Ovary (tissue), 9 donors: ENCODE results near the gene KIF16B. TPM values are rescaled to one million over a fixed set of nuclear protein-coding genes. Genes with fewer than 3 reads are reported as not detected.

Experiments used
- DNase-seq, 5 donors: peaks; one replicate each; pipeline ENCODE4 v3.0.0-alpha.2; 2019 to 2020
- H3K27ac ChIP-seq, 2 donors: fragments of 200-600 bp; one replicate each; pipeline versions ENCODE4 v1.5.1 to v1.8.0; 2019 to 2022
- H3K27me3 ChIP-seq: fragments of 200-600 bp; one replicate; pipeline ENCODE4 v1.8.0; 2022
- H3K36me3 ChIP-seq: fragments of 200-600 bp; sonication (generic); one replicate; pipeline ENCODE4 v1.5.1; 2019
- H3K4me1 ChIP-seq: one replicate; pipeline ENCODE4 v1.8.1; 2013; ENCODE audit warnings: mild to moderate bottlenecking, moderate library complexity; ENCODE audit not compliant: insufficient read depth
- H3K4me3 ChIP-seq: fragments of 200-600 bp; sonication (generic); one replicate; pipeline ENCODE4 v1.5.1; 2017
- H3K9me3 ChIP-seq, 2 donors: fragments of 200-600 bp in 1 of 2; sonication (generic) in 1 of 2; one replicate each; pipeline versions ENCODE4 v1.5.1 to v1.8.1; 2013 to 2019; ENCODE audit warnings: mild to moderate bottlenecking in 1 of 2, moderate library complexity in 1 of 2
- EP300 ChIP-seq: sonication (generic); formaldehyde crosslinking; IDR thresholded peaks from one replicate; pipeline ENCODE4 v1.6.1; 2017; ENCODE audit warnings: antibody characterized with exemption
- POLR2A ChIP-seq: fragments of 450-650 bp; IDR thresholded peaks from one replicate; pipeline ENCODE4 v1.6.1; 2017; ENCODE audit warnings: antibody characterized with exemption, mild to moderate bottlenecking, moderate library complexity
- WGBS, 3 donors: extraction: QIAGEN DNeasy Blood & Tissue Kit in 1 of 3; methylation state at CpG; one replicate each; pipeline versions ENCODE4 v1.1.5 to v1.1.7; 2013 to 2017; 5-methylcytosine and 5-hydroxymethylcytosine counted together
- intact Hi-C, 4 donors: fragments of 100-400 bp; cut with DNase I; formaldehyde crosslinking; loops; one replicate each; pipeline versions ENCODE4 v1.11.0 to v1.15.1; 2022 to 2023
- polyA plus RNA-seq, 2 donors: library from polyadenylated mRNA; stranded (reverse); fragments of 200-250 nt in 1 of 2; fragments of 350-450 nt in 1 of 2; fragmentation: Illumina TruSeq in 1 of 2; extraction: RNeasy Lipid Tissue Mini Kit (QIAGEN cat#74804) in 1 of 2; gene quantifications; one replicate each; pipeline ENCODE4 v1.2.3, GENCODE V29; 2013 to 2014
- total RNA-seq, 7 donors: library from RNA; depleted of rRNA in 2 of 7; stranded (reverse); fragments of >200 nt in 2 of 7; fragmentation: NEBNext Ultra II Directional in 3 of 7; extraction: Animal tissue kit (Norgen Biotek cat#: 25700) in 3 of 7; gene quantifications; one replicate each; pipeline versions ENCODE4 v1.1.0 to v1.2.4, GENCODE V29; 2016 to 2023
- TF ChIP-seq, protein P1 (sequence below), 3 donors: fragments of 450-650 bp in 2 of 3; fragments of 200-600 bp in 1 of 3; IDR thresholded peaks; one replicate each; pipeline versions ENCODE4 v1.5.1 to v1.8.0; 2016 to 2022; ENCODE audit warnings: antibody characterized with exemption in 3 of 3, mild to moderate bottlenecking in 1 of 3
- donor health status: DM: no; HTN: no; CAD: no; lungs with moderate emphysema.
- donor health status: DM: no; HTN: no; CAD: no.
- donor health status: Bipolar disorder and iron deficiency.
- donor health status: DM: yes; HTN: yes; CAD: no.
- donor health status: DM: no; HTN: no; CAD: no.
- donor health status: DM: yes; HTN: yes; CAD: no.

KIF16B gene
- total and polyA plus RNA-seq, 9 donors: 10.9 to 28.1 (median 20.2) TPM

DNA sequence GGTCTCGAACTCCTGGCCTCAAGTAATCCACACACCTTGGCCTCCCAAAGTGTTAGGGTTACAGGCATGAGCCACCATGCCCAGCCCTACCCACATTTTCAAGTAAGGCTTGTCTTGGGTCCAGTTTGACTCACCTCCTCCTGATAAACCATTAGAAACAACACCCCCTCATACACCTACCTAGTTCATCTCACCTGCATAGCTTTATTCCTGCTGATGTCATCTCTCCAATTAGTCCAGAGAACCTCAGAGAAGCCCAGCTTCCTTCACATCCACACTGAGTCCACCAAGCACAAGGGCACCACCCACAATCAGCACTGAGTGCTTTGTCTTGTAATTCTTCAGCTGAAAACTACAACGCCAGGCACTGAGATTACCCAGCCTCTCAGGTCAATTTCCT, 35.3 kb downstream of the KIF16B start:
- Histone ChIP-seq H3K36me3 (no peaks in the 10 kb centered on the region), H3K4me3 (no peak overlapping the region), H3K27me3 (no peaks in the 10 kb centered on the region), H3K9me3 (no peaks in the 10 kb centered on the region), H3K27ac (no peak overlapping the region), H3K4me1 (peaks cover 19% of the 10 kb centered on the region)
- TF ChIP-seq POLR2A: no peak
- TF ChIP-seq EP300: no peak
- TF ChIP-seq, protein P1, sequence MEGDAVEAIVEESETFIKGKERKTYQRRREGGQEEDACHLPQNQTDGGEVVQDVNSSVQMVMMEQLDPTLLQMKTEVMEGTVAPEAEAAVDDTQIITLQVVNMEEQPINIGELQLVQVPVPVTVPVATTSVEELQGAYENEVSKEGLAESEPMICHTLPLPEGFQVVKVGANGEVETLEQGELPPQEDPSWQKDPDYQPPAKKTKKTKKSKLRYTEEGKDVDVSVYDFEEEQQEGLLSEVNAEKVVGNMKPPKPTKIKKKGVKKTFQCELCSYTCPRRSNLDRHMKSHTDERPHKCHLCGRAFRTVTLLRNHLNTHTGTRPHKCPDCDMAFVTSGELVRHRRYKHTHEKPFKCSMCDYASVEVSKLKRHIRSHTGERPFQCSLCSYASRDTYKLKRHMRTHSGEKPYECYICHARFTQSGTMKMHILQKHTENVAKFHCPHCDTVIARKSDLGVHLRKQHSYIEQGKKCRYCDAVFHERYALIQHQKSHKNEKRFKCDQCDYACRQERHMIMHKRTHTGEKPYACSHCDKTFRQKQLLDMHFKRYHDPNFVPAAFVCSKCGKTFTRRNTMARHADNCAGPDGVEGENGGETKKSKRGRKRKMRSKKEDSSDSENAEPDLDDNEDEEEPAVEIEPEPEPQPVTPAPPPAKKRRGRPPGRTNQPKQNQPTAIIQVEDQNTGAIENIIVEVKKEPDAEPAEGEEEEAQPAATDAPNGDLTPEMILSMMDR (IDR thresholded peaks at IDR 0.05): no peak
- WGBS, 3 donors: 98 to 100% (median 98%) methylated on average over 2 of the region's 2 CpGs
- intact Hi-C loops: no loop called here
- no peak for DNase-seq

DNA sequence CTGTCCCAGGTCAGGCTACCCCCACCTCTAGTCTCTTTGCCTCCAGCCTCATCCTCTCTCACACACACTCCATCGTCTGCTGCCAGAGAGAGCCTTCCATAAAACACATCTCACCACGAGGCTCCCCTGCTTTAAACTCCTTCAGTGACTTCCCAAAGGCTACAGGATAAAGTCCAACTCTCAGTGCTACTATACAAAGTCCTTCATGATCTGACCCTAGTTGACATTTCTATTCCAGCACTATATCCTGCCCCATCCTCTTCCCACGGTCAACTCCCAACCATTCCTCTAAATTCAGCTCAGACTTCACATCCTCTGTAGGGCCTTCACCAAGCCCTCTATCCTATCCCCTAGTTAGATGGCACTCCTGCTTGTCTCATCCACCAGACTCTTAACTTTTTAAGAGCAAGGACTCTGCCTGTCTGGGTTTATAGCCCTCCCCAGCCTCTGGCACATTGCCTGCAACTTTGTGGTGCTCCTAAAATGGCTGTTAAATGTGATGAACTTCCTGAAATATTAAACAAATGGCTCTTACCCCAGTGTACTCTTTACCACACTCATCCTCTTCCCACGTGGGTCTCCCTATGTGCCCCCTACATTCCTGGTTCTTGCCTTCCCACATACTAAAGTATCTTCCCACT, 36.1 kb downstream of the KIF16B start:
- Histone ChIP-seq H3K4me3 (no peak overlapping the region), H3K9me3 (no peaks in the 10 kb centered on the region), H3K36me3 (no peaks in the 10 kb centered on the region), H3K27me3 (no peaks in the 10 kb centered on the region), H3K4me1 (peaks cover 13% of the 10 kb centered on the region), H3K27ac (no peak overlapping the region)
- no peak for DNase-seq
- WGBS, 3 donors: 80 to 89% (median 80%) methylated on average over 4 of the region's 4 CpGs
- TF ChIP-seq, protein P1 (IDR thresholded peaks at IDR 0.05): no peak
- TF ChIP-seq POLR2A (no peak), EP300 (no peak)
- intact Hi-C loops: no loop called here

DNA sequence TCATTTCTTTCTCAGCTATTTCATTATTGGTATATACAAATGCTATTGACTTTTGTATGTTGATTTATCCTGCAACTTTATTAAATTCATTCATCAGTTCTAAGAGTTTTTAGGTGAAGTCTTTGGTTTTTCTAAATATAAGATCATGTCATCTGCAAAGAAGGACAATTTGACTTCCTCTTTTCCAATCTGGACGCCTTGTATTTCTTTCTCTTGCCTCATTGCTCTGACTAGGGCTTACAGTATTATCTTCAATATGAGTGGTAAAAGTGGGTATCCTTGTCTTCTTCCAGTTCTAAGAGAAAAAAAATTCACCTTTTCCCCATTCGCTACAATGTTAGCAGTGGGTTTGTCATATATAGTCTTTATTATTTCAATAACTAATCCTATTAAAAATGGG, 38.0 kb downstream of the KIF16B start:
- no peaks in the 10 kb centered on the region for H3K9me3 ChIP-seq

DNA sequence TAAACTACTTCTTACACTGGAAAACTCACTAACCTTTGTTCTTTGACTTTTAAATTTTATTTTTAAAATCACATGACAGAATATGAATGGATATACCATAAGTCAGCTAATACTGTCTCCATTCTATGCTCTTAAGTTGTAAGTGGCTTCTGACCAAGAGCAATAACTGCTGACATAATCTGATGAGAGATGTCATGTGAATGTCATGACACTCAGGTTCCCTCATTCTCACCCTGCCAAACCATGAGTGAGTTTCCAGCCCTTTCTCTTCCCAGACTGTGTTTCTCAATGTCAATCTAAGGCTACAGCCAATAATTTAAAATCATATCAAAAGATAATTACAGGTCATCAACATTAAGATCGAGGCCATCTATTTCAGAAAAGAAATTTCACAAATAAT, 39.7 kb downstream of the KIF16B start:
- intact Hi-C loops: no loop called here
- DNase-seq: no peak
- no peak overlapping the region for H3K27ac ChIP-seq
- H3K36me3 ChIP-seq: no peaks in the 10 kb centered on the region
- TF ChIP-seq POLR2A (no peak), EP300 (no peak)
- TF ChIP-seq, protein P1 (IDR thresholded peaks at IDR 0.05): no peak
- H3K9me3 ChIP-seq: no peaks in the 10 kb centered on the region
- no peak overlapping the region for H3K4me3 ChIP-seq
- no peaks in the 10 kb centered on the region for H3K27me3 ChIP-seq
- H3K4me1 ChIP-seq: peaks cover 6% of the 10 kb centered on the region
- 83 to 96% (median 92%) methylated on average over 1 of the region's 1 CpG for WGBS, 3 donors

More for the DNA sequence above, 38.0 kb downstream of the KIF16B start:
- 93 to 98% (median 96%) methylated on average over 2 of the region's 2 CpGs for WGBS, 3 donors
- Histone ChIP-seq H3K27me3 (no peaks in the 10 kb centered on the region), H3K36me3 (no peaks in the 10 kb centered on the region), H3K4me1 (peaks cover 4% of the 10 kb centered on the region), H3K27ac (no peak overlapping the region), H3K4me3 (no peak overlapping the region)
- no peak for DNase-seq
- TF ChIP-seq, protein P1 (IDR thresholded peaks at IDR 0.05): no peak
- no peak for TF ChIP-seq EP300
- no peak for TF ChIP-seq POLR2A
- intact Hi-C loops: no loop called here
